CD4-positive, alpha-beta T cell treated with Interleukin-17A for 4 hours (primary cell): Measurements from ENCODE around the gene FERMT3.
A peak's percentile ranks its signal among the peaks of the same experiment; 100 is the strongest.

Experiments used
- DNase-seq: peaks from one replicate; pipeline ENCODE4 v3.0.0-alpha.2; 2020; ENCODE audit warnings: mixed read lengths

The FERMT3 gene

GRCh38 chr11:64250415-64251015, 44.0 kb downstream of the FERMT3 start:
- no peak for DNase-seq

DNA sequence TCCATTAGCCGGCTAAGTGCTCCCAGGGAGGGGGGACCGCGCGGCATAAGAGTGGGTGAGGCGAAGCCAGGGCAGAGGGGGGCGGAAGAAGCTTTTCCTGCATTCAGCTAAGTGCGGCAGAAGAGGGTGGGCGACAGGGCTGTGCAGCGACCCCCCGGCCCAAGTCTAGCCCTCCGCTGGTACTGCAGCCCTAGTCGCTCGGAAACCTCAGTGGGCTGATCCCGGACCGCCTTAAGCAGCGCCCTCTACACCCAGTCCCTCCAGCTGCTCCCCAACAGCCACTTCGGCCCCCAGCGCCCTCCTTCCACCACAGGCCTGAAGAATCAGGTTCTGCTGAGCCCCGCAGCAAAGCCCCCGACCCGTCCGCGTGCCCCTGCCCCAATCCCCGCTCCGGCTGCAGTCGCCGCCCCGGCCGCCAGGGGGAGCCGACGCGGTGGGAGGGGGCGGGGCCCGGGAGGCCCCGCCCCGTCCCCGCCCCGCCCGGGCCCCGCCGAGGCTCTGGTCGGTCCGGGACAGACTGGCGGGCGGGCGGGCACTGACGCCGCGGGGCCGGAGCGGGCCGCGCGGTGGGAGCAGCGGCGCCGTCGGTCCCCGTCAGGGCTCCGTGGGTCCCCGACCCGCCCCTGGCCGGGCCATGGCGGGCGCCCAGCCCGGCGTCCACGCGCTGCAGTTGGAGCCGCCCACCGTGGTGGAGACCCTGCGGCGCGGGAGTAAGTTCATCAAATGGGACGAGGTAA, 44.7 kb downstream of the FERMT3 start, which contains the start of gene PLCB3:
Gene PLCB3, plus strand, starts transcription at position 515 of the 737 bp plus-strand sequence. Its CDS starts 120 bp downstream, at position 635.
- peak; percentile 67 for DNase-seq

DNA sequence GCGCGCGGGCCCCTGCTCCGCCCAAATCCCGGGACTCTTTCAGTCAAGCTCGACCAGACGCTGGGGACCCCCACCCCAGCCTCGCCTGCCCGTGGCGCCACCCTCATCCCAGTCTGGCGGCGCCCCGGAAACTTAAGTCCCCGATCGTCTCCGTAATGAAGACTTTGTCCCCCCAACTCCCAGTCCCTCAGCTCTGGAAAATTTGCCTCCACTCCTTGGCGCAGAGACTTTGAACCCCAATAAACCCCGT, 45.2 kb downstream of the FERMT3 start:
- no peak for DNase-seq

DNA sequence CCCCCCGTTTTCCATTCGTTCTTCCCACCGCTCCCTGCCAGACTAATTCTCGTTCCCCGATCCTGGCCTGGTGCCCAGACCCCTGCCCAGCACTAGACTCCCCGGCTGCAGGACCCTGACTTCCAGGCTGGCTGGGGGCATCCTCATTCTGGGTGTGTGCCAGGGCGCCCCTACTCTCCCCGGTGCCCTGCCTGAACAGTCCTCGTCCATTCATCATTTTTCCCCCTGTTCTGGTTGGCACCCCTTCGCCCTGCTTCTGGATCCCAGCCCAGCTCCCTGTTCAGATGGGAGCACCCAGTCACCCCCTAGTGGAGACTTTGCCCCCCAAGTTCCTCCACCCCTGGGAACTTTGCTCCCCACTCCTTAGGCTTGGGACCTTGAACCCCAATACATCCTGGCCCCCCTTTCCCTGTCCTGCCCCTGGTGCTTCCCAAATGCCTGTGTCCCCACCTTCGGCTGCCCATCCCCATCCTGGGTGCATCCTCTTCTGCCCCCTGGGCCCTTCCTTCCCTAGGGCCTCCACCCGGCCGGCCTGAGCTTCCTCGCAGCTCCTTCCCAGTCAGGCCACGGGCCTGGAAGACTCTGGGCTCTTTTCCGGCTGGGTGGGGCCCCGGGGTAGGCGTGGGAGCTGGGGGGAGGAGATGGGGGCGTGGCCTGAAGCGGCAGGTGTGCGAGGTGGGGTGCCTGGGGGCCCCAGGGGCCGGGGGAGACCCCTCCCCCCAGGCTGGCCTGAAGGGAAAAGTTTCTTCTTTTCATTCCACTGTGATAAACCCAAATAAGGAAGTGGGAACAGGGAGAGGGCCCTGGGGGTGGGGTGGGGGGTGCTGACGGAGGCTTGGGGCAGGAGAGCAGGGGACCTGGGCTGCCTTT, 45.7 kb downstream of the FERMT3 start:
- DNase-seq = peak; percentile 44

GRCh38 chr11:64253043-64253442, 46.5 kb downstream of the FERMT3 start:
- DNase-seq = no peak

GRCh38 chr11:64253481-64253880, 47.0 kb downstream of the FERMT3 start:
- DNase-seq = no peak

DNA sequence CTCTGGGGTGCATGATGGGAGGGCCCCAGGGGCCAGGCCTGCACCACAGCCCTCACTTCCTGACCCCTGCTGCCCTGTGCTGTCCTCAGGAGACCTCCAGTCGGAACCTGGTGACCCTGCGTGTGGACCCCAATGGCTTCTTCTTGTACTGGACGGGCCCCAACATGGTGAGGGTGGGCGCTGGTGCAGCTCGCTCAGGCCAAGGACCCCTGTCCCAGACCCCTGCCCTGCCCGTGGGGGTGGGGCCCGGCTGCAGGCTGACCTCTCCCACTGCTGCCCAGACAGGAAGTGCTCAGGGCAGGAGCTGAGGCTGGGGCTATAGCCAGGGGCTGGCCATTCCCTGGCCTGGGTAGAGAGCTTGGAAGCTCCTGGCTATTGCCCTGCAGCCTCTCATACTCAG, 47.8 kb downstream of the FERMT3 start:
- DNase-seq = no peak

DNA sequence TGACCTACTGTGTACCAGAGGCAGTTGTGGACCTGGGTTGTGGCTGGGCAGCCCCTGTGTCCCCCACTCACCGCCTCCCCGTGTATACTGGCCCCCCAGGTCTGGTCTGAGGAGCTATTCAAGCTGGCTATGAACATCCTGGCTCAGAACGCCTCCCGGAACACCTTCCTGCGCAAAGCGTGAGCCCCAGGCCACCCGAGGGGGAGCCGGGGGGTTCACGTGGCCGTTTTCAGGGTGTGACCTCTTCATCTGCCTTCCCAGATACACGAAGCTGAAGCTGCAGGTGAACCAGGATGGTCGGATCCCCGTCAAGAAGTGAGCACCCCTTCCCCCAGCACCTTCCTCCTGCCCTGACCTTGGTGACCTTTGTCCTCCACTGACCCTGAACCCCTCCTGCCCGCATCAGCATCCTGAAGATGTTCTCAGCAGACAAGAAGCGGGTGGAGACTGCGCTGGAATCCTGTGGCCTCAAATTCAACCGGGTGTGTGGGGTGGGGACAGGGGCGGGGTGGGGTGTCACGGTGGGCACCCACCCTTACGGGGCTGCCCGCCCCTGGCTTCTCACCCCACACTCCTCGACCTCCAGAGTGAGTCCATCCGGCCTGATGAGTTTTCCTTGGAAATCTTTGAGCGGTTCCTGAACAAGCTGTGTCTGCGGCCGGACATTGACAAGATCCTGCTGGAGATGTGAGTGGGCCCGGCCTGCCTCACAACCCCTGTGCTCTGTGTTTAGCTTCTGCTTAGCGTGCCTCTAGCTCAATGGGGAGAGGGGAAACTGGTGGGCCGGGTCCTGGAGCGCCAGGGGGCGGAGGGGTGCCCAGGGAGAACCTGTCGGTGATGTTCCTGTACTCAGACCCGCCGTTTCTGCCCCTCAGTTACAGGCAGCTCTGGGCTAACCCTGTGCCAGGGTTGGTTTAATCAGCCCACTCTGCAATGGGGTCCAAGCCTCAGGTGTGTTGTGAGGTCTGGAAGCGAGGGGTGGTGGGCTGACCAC, 48.9 kb downstream of the FERMT3 start:
- DNase-seq = no peak

- DNase-seq = no peak
Measured at GRCh38 chr11:64256300-64256699, 49.8 kb downstream of the FERMT3 start.

- DNase-seq = no peak
Measured at GRCh38 chr11:64258356-64258755, 51.8 kb downstream of the FERMT3 start.

- no peak for DNase-seq
Measured at GRCh38 chr11:64258946-64259532, 52.5 kb downstream of the FERMT3 start.

DNA sequence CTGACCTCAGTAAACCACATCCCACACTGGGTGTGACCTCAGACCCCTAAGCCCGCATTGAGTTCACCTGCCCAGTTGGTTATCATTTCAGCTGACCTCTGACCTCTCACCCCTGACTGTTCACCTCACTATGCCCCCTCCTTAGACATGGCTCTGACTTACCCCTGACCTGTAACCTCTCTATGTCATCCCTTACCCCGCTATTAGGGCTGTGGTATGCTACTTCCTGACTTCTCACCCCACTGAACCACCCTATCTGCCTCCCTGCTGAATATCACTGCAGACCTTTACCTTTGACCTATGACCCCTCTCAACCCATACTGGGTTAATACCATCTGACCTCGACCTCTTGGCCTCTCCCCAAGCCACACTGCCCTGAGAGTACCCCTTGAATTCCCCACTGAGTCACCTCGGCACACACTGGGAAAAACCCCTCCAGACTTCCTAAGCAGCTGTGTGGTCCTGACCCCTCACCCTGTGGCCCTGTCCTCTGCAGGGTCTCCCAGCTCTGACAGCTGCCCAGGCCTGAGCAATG, 53.1 kb downstream of the FERMT3 start:
- no peak for DNase-seq

GRCh38 chr11:64260147-64260708, 53.7 kb downstream of the FERMT3 start:
- no peak for DNase-seq

DNA sequence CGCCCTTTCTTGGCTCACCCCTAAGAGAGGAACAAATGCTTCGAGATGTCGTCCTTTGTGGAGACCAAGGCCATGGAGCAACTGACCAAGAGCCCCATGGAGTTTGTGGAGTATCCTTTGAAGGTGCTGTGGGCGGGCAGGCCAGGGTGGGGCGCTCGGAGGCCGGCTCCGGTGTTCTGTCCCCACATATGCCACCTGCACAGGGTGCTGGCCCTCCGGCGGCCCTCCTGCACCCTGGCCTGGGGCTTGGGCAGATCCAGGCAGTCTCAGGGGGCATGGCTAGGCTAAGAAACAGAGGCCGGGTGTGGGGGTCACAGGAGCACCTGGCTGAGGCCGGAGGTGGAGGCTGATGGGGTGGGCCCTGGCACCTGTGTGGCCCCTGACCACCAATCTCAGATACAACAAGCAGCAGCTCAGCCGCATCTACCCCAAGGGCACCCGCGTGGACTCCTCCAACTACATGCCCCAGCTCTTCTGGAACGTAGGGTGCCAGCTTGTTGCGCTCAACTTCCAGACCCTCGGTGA, 55.1 kb downstream of the FERMT3 start:
- no peak for DNase-seq

- DNase-seq = no peak
Measured at GRCh38 chr11:64262271-64263002, 55.9 kb downstream of the FERMT3 start.

DNA sequence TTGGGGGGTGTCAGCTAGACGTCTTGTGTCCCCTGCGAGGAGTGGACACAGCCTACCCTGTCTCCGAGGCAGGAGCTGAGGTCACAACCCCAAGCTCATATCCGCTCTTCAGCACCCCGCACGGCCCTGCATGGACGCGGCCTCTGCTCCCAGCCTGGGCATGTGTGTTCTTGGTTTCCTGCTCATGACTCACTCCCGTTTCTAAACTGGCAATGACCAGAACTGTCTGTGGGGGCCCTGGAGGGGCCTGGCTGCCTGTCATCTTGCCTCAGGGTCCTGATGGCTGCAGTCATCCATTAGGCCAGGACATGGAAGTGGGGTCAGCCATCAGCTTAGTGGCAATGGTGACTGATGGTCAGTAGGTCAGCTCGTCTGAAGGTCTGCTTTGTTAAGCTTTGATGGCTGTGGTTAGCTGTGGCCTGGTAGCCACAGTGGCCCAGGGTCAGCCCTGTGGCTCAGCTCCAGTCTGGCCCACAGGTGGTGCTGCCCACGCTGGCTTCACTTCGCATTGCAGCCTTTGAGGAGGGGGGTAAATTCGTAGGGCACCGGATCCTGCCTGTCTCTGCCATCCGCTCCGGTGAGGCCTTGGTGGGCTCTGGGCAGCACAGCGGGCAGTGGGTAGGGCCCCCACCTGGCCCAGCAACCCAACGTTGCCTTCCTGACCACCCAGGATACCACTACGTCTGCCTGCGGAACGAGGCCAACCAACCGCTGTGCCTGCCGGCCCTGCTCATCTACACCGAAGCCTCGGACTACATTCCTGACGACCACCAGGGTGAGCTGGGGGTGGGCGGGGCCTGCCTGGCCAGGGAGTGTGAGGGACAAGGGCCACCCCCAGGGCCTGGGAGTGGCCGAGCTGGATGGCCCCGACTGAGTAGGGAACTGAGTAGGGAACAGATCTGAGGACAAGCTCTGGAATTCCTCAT, 56.8 kb downstream of the FERMT3 start:
- no peak for DNase-seq

GRCh38 chr11:64263947-64264317, 57.4 kb downstream of the FERMT3 start:
- DNase-seq = no peak

- no peak for DNase-seq
Measured at GRCh38 chr11:64264371-64264852, 57.9 kb downstream of the FERMT3 start.
